OCI-LY3 (cell line): ENCODE measurements around the gene CUL2.

Experiments
- CTCF ChIP-seq: fragments of 200-600, 300-600 bp; sonication (generic); IDR thresholded peaks from 2 replicates; pipeline ENCODE4 v1.5.1; 2014; ENCODE audit warnings: antibody characterized with exemption, low read length, low read depth
- EZH2phosphoT487 ChIP-seq: fragments of 200-600 bp; shearing (Covaris generic); IDR thresholded peaks from 2 replicates; pipeline ENCODE4 v1.6.1; 2018; ENCODE audit warnings: antibody characterized with exemption, mixed run types, low read depth

DNA sequence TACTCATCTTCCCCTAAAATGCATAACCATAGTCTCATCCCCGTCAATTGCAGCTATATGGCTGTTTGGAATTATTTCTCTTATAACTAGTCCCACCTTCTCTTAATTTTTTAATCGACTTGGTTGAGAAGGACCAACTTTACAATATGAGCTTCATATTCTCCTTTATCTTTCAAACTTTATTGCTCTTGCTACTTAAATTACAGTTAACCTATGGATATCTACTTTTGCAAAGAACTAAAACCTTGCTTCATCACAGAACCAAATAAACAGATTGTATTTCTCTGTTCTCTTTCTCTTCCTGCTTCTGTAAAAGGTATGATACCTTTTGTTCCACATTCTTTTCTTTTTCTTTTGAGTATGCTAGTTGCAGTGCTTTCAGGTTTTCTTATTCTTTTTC is 42.6 kb upstream of the CUL2 start:
- TF ChIP-seq CTCF: no peak
- TF ChIP-seq EZH2phosphoT487: no peak
